NCI-H1048 (cell line): ENCODE results near the gene LFNG.
"Not testable (repeated sequence)": the region's sequence is repeated elsewhere in the genome, so short reads cannot be mapped to it uniquely, and the experiment has no call there.

Experiments used
- DNase-seq: peaks from one replicate; lab custom pipeline; 2025; lab: John Stamatoyannopoulos, UW

LFNG gene

GRCh38 chr7:2530071-2530987 lies 10.8 kb downstream of the LFNG start:
- no peak for DNase-seq

DNA sequence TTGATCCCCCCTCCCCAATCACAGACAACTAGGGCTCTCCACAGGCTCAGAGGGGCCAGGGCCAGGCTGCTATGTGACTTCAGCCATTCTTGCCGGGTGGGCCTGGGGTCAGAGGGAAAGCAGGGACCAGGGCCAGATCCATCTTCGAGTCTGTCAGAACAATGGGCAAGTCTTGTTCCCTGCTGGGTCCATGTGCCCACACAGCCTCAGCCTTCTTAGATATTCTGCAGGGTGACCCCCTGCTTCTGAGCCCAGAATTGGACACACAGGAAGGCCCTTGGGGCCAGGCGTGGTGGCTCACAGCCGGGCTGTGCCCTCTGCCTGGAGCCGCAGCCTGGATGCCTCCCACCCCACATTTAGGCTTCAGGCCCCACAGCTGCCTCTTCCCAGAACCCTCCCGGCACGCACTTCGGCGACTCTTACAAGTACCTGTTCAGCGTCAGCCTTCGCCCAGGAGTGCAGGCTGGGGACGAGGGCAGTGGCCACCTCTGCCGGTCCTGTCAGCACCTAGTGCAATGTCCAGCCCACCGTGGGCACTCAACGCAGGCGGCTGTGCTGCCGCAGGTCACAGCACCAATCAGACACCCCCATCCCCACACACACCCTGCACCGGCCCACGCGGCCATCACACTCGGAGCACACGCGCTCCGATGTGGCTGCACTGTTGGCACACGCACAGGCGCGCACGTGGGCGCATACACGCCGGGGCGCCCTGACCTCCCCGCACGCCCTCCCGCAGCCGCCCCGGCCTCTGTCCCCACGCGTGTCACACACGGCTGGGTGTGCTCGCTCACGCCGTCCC lies 11.6 kb downstream of the LFNG start:
- not testable (repeated sequence) for DNase-seq

DNA sequence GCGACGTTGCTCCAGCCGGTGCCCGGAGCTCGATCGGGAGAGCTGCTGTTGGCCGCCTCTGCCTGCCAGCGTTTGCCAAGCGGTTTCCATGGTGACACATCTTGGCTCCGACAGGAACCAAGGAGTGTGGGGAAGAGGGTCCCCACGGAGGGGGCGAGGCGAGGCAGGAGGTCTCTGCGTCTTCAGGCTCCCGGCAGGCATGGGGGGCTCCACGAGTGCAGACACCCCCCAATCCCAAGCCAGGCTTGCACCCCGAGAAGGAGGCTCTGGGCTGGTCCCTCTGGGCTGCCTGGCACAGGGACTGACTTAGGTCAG lies 12.2 kb downstream of the LFNG start:
- DNase-seq: not testable (repeated sequence)

DNA sequence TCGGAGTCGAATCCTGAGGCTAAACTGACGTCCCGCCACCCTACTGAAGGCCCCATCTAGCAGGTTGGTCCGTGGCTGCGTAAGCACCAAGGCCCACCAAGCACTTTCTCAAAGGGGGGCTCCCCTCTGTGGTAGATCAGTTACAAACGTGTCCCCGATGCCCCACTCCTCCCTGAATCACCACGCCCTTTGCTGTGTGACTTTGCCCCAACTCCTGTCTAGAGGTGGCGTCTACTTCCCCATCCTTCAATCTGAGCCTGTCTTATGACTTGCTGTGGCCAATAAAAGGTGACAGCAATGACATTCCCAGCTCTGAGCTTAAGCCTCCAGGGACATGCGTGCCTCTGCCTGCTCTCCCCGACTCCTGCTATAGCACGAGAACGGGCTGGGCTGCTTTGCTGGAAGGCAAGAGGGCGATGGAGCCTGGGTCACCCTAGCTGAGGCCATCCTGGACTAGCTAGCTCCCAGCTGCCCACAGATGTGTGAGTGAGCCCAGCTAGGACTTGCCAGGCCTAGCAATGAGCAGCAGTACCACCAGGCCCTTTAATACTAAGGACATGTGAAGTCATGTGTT lies 12.7 kb downstream of the LFNG start:
- not testable (repeated sequence) for DNase-seq

DNA sequence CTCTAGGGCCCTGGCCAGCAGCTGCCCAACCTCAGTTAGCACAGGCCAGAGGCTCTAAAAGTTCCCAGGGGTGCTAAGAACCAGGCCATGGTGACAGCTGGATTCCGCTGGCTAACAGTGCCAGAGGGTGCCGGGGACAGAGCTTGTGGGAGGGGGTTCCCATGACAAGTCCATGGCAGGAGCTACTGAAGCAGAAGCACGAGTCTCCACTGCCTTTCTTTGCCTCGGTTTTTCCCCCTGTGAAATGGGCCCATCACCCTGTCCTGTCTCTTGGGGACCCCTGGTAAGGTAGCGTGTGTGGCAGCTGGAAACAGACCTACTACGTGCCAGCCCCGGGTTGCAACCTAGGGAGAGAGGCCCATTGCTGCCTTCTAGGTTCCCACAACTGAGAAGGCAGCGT lies 13.2 kb downstream of the LFNG start:
- not testable (repeated sequence) for DNase-seq

GRCh38 chr7:2533566-2533965 lies 14.0 kb downstream of the LFNG start:
- DNase-seq: not testable (repeated sequence)

DNA sequence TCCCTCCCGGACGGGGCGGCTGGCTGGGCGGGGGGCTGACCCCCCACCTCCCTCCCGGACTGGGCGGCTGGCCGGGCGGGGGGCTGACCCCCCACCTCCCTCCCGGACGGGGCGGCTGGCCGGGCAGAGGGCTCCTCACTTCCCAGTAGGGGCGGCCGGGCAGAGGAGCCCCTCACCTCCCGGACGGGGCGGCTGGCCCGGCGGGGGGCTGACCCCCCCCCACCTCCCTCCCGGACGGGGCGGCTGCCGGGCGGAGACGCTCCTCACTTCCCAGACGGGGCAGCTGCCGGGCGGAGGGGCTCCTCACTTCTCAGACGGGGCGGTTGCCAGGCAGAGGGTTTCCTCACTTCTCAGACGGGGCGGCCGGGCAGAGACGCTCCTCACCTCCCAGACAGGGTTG lies 14.6 kb downstream of the LFNG start:
- DNase-seq: not testable (repeated sequence)

DNA sequence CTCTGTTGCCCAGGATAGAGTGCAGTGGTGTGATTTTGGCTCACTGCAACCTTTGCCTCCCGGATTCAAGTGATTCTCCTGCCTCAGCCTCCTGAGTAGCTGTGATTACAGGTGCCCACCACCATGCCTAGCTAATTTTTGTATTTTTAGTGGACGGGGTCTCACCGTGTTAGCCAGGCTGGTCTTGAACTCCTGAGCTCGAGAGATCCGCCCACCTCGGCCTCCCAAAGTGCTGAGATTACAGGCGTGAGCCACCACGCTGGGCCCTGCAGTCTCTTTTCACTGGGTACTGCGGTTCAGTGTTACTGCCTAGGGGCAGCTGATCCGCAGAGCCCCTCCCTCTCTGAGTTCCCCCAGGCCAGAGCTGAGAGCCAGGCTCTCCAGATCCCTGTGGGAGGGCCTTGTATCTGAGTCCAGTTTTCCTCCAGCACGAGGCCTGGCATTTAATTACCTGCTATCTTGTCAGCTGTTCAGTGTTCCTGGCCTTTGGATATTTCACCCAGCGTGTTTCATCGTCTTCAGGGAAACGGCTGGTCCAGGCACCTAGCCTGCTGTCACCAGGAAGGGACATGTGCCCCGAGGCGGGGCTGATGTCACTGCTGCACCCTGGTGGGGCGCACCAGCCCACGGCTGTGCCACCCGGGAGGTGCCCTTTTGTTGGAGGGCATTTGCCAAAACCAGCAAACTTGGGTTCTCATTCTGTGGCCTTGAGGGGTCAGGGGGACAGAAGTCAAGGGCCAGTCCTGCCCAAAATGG lies 16.5 kb downstream of the LFNG start:
- DNase-seq: not testable (repeated sequence)

DNA sequence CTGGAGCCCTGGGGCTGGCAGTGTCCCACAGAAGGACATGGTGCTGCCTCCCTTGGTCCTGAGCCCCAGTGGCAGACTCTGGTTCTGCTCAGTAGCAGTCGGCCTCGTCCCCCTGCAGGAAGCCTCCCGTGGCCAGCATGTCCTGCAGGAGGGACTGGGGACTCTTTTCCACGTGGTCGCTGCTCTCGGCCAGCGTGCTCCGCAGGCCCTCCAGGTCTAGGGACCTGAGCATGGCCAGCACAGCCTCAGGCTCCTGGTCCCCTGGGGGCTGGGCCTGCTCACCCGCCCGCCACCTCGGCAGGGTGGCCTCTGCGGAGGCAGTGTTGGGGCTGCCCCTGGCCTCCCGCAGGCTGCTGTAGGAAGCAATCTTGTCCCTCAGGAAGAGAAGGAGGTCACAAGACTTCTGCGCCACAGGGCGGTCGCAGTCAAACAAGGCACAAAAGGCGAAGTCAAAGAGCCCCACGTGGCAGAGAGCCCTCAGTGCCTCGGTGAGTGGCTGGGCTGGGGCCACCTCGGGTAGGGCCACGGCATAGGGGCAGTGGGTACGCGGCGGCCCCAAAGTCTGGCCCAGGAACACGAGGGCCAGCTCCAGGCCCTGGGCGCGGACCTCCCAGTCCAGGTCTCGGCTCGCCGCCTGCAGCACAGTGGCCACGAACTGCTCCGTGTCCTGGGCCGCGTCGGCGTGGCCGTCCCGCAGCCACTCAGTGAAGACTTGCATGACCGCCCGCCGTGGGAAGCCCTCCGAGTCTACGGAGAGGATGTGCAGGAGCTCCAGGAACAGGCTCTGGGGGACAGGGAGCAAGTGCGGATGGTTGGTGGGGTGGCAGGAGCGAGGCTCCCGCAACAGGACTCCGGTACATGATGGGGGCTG lies 18.6 kb downstream of the LFNG start:
- DNase-seq: no peak

- DNase-seq: no peak
These were observed 19.7 kb downstream of the LFNG start for GRCh38 chr7:2539031-2539911.

GRCh38 chr7:2540133-2540532 lies 20.6 kb downstream of the LFNG start:
- no peak for DNase-seq

GRCh38 chr7:2540641-2541051 lies 21.1 kb downstream of the LFNG start:
- no peak for DNase-seq

GRCh38 chr7:2541291-2542010 lies 21.9 kb downstream of the LFNG start:
- DNase-seq: no peak

- no peak for DNase-seq
These were observed 22.7 kb downstream of the LFNG start for GRCh38 chr7:2542011-2542915.

DNA sequence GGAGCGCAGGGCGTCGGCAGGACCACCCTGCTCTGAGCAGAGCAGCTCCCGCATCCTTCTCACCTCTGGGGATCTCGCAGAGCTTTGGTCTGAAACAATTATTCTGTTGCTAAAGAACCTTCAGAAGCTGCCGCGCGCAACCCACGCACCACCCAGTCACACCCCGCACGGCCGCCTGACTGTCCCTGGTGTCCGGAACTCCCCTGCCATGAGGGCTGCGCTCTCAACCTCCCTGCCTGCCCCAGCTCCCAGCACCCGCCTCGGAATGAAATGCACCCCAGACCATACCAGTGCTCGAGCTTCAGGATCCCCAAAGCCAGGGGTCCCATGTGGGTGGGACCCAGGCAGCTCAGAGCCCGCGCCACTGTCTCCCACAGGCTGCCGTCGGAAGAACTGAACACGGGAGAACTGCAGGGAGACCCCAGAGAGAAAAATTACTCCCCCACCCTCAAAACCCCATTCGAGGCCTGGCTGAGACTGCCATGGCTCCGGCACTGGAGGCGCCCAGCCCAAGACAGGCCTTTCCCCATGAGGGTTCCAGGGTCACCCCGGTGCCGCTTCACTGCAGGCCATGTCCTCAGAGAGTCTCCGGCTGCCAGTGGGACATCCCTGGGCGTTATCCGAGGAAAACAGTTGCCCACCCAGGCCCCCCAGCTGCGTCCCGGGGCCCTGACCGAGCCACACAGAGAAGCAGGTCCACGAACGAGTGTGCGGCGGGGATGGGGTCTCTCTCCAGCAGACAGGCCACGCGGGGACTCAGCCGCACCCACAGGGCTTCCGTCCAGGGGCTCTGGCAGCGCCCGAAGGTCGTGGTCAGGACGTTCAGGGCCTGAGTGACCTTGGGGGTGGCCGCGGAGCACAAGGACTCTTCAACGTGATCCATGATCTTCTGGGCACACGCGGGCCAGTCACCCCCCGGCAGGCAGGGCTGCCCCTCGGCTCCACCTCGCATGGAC lies 23.6 kb downstream of the LFNG start:
- DNase-seq: no peak

- no peak for DNase-seq
These were observed 25.1 kb downstream of the LFNG start for GRCh38 chr7:2544541-2545188.
